Measurements from ENCODE around the gene PON3.

PON3 gene

GRCh38 chr7:95335093-95335492 lies 61.1 kb downstream of the PON3 start:
- TF ChIP-seq CTCF (IDR thresholded peaks at IDR 0.05; ENCODE audit: borderline replicate concordance, control extremely low read depth, extremely low read depth, insufficient read depth, missing control alignments), result no peak
- DNase-seq (ENCODE audit: low spot score), result no peak
- in situ Hi-C loops (cut with MboI; ENCODE audit: low sequenced_read_pairs, unreplicated experiment), result no loop called here

- TF ChIP-seq CTCF (IDR thresholded peaks at IDR 0.05; ENCODE audit: borderline replicate concordance, control extremely low read depth, extremely low read depth, insufficient read depth, missing control alignments), result no peak
- in situ Hi-C loops (cut with MboI; ENCODE audit: low sequenced_read_pairs, unreplicated experiment), result no loop called here
- no peak for DNase-seq (ENCODE audit: low spot score)
Measured at GRCh38 chr7:95334447-95334846, 61.7 kb downstream of the PON3 start.

GRCh38 chr7:95330961-95331337 lies 65.2 kb downstream of the PON3 start:
- in situ Hi-C loops (cut with MboI; ENCODE audit: low sequenced_read_pairs, unreplicated experiment), result no loop called here
- DNase-seq (ENCODE audit: low spot score), result no peak
- TF ChIP-seq CTCF (IDR thresholded peaks at IDR 0.05; ENCODE audit: borderline replicate concordance, control extremely low read depth, extremely low read depth, insufficient read depth, missing control alignments), result no peak

GRCh38 chr7:95330204-95330960 lies 65.8 kb downstream of the PON3 start:
- peak; percentile 45 for DNase-seq (ENCODE audit: low spot score)
- in situ Hi-C loops (cut with MboI; ENCODE audit: low sequenced_read_pairs, unreplicated experiment), result no loop called here

GRCh38 chr7:95327356-95327755 lies 68.8 kb downstream of the PON3 start:
- in situ Hi-C loops (cut with MboI; ENCODE audit: low sequenced_read_pairs, unreplicated experiment), result no loop called here
- TF ChIP-seq CTCF (IDR thresholded peaks at IDR 0.05; ENCODE audit: borderline replicate concordance, control extremely low read depth, extremely low read depth, insufficient read depth, missing control alignments), result no peak
- no peak for DNase-seq (ENCODE audit: low spot score)

More at GRCh38 chr7:95330204-95330960, 65.8 kb downstream of the PON3 start:
- TF ChIP-seq CTCF (IDR thresholded peaks at IDR 0.05; ENCODE audit: borderline replicate concordance, control extremely low read depth, extremely low read depth, insufficient read depth, missing control alignments), result no peak

GRCh38 chr7:95324431-95324830 lies 71.7 kb downstream of the PON3 start, which contains the start of gene PON1:
Gene PON1 (minus strand): TSS chr7:95324532. CDS start chr7:95324475, 57 bp downstream.
- no peak for DNase-seq (ENCODE audit: low spot score)
- TF ChIP-seq CTCF (IDR thresholded peaks at IDR 0.05; ENCODE audit: borderline replicate concordance, control extremely low read depth, extremely low read depth, insufficient read depth, missing control alignments), result no peak
- in situ Hi-C loops (cut with MboI; ENCODE audit: low sequenced_read_pairs, unreplicated experiment), result no loop called here

Measured in GM13976 (cell line).